Activated CD4-positive, alpha-beta memory T cell treated with anti-CD3 and anti-CD28 coated beads for 36 hours (primary cell): ENCODE results near the gene RBBP9. TPM values are rescaled to one million over a fixed set of nuclear protein-coding genes. Genes with fewer than 3 reads are reported as not detected.
"Not testable (repeated sequence)": the region's sequence is repeated elsewhere in the genome, so short reads cannot be mapped to it uniquely, and the experiment has no call there.

ENCODE experiments used
- CTCF ChIA-PET: fragments of 350-600 bp; sonication (Branson Sonifier 250); formaldehyde crosslinking; loops from one replicate; lab custom pipeline; 2021; ENCODE audit warnings: antibody characterized with exemption, inconsistent platforms; lab: Charles Lee
- POLR2A ChIA-PET: fragments of 350-600 bp; sonication (Branson Sonifier 250); formaldehyde crosslinking; loops from one replicate; lab custom pipeline; 2021; ENCODE audit warnings: antibody characterized with exemption; lab: Charles Lee
- DNase-seq: peaks from one replicate; pipeline ENCODE4 v3.0.0-alpha.2; 2020
- H3K27ac Mint-ChIP-seq: one replicate; pipeline ENCODE4 v1.8.0; 2021; ENCODE audit warnings: mixed read lengths
- H3K27me3 Mint-ChIP-seq: one replicate; pipeline ENCODE4 v1.8.0; 2021; ENCODE audit warnings: mixed read lengths
- H3K36me3 Mint-ChIP-seq: one replicate; pipeline ENCODE4 v1.8.0; 2021; ENCODE audit warnings: mixed read lengths
- H3K4me1 Mint-ChIP-seq: one replicate; pipeline ENCODE4 v1.8.0; 2021; ENCODE audit warnings: low read depth, mixed read lengths
- H3K4me3 Mint-ChIP-seq: one replicate; pipeline ENCODE4 v1.8.0; 2021; ENCODE audit warnings: mild to moderate bottlenecking, mixed read lengths
- H3K9me3 Mint-ChIP-seq: one replicate; pipeline ENCODE4 v1.8.0; 2021; ENCODE audit warnings: mixed read lengths
- intact Hi-C: fragments of 100-400 bp; cut with micrococcal nuclease; formaldehyde crosslinking; loops from one replicate; pipeline ENCODE4 v1.15.1; 2023
- total RNA-seq, 2 experiments: library from RNA; stranded (reverse); gene quantifications; one replicate each; pipeline ENCODE4 v1.2.3, GENCODE V29; 2021

The RBBP9 gene
- total RNA-seq, 2 experiments from 2014 or later: 15.9 to 17.7 TPM

DNA sequence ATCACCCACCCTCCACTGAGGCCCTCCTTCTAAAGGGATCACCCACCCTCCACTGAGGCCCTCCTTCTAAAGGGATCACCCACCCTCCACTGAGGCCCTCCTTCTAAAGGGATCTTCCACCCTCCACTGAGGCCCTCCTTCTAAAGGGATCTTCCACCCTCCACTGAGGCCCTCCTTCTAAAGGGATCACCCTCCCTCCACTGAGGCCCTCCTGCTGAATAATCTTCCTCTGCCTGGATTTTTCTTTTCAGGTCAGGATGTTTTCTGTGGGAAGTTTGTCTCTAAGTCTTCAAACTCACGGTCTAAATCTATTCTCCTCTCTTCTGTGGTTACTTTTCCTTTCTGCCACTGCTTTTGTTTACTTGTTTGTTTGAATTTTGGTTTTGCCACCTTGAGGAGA is 4.6 kb upstream of the RBBP9 start:
- H3K4me1 Mint-ChIP-seq, POLR2A ChIA-PET, H3K27me3 Mint-ChIP-seq, DNase-seq, H3K9me3 Mint-ChIP-seq, H3K36me3 Mint-ChIP-seq, H3K4me3 Mint-ChIP-seq, intact Hi-C loops, H3K27ac Mint-ChIP-seq: not testable (repeated sequence)
- CTCF ChIA-PET: interaction anchor here (0.7 kb wide), 1 partner anchor 85 kb away, joined by 3 read pairs; no protein-coding TSS in a partner anchor

DNA sequence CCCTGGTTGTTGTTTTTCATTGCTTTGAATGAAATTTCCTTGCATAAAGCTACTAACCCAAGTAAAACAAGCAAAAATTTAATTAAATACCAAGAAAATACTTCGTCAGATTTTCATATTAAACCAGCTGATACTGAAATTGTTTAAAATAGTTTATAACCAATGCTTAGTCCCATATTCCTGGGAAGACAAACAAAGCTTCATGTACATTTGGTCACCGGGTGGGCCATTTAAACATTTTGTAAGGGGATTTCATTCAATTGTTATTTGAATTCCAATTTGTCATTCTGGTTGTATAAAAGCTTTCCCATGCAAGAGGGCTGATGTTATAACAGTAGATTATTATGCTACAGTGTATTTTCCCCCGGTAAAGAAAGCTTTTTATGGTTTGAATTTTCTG is 578 bp upstream of the RBBP9 start:
- H3K4me3 Mint-ChIP-seq: peak overlapping the region; percentile 98
- intact Hi-C loops: loop anchor here (1.0 to 2.0 kb wide), 4 partner anchors 10 to 209 kb away; partner anchors contain the start of genes DZANK1, POLR3F, SEC23B and SMIM26
- H3K36me3 Mint-ChIP-seq: no peaks in the 10 kb centered on the region
- DNase-seq: no peak
- POLR2A ChIA-PET: interaction anchor here (0.6 to 3.0 kb wide), 4 partner anchors 9 to 31 kb away, joined by 3 to 57 read pairs (median 9); partner anchors contain the start of genes DZANK1, POLR3F and SEC23B
- peaks cover 9% of the 10 kb centered on the region for H3K4me1 Mint-ChIP-seq
- CTCF ChIA-PET: interaction anchor here (0.9 to 1.9 kb wide), 4 partner anchors 9 to 233 kb away, joined by 3 to 12 read pairs (median 6); partner anchors contain the start of genes DZANK1, POLR3F and SEC23B
- H3K9me3 Mint-ChIP-seq: no peaks in the 10 kb centered on the region
- H3K27ac Mint-ChIP-seq: peak overlapping the region; percentile 84
- no peaks in the 10 kb centered on the region for H3K27me3 Mint-ChIP-seq

DNA sequence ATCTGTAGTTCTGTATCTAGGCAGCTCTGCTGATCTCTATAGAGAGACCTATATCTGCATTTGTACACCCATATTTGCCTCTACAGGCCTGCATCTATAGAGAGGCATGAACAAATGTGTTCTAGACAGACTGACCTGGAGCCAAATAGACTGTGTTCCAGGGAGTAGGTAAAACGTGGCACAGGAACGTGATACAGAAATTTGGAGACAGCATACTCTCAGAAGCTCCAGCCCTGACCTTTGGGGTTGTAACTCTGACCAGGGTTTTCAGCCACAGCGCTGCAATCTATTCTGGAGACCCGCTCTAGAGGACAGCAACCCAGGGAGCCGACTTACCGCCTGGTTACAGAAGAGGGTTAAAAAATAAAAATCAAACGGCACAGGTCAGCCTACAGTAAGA is 983 bp downstream of the RBBP9 start:
- no peak overlapping the region for H3K27ac Mint-ChIP-seq
- CTCF ChIA-PET: interaction anchor here (1.6 to 1.9 kb wide), 2 partner anchors 11 to 29 kb away, joined by 9 to 12 read pairs; partner anchors contain the start of genes DZANK1, POLR3F and SEC23B
- H3K9me3 Mint-ChIP-seq: no peaks in the 10 kb centered on the region
- H3K4me1 Mint-ChIP-seq: peaks cover 9% of the 10 kb centered on the region
- no peaks in the 10 kb centered on the region for H3K27me3 Mint-ChIP-seq
- intact Hi-C loops: loop anchor here (2.0 kb wide), 1 partner anchor 207 kb away; the partner anchor contains the start of gene ZNF133
- H3K4me3 Mint-ChIP-seq: peak overlapping the region; percentile 98
- H3K36me3 Mint-ChIP-seq: peaks cover 5% of the 10 kb centered on the region
- POLR2A ChIA-PET: interaction anchor here (2.9 to 3.0 kb wide), 2 partner anchors 10 to 29 kb away, joined by 14 to 57 read pairs; partner anchors contain the start of genes DZANK1, POLR3F and SEC23B
- DNase-seq: no peak

DNA sequence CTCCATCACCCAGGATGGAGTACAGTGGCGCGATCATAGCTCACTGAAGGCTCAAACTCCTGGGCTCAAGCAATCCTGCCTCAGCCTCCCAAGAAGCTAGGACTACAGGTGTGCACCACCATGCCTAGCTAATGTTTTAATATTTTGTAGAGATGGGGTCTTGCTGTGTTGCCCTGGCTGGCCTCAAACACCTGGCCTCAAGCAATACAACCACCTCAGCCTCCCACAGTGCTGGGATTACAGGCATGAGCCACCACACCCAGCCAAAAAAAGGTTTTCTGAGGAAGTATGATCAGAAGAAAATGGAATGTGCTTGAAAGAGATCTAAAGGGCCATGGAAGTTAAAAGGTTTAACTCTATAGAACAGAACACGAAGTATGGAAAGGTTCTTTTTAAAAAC is 8.7 kb downstream of the RBBP9 start:
- ChIA-PET POLR2A (no interaction called here), CTCF (no interaction called here)
- Mint-ChIP-seq H3K27ac (no peak overlapping the region), H3K36me3 (peaks cover 29% of the 10 kb centered on the region), H3K4me3 (no peak overlapping the region), H3K27me3 (no peaks in the 10 kb centered on the region), H3K9me3 (no peaks in the 10 kb centered on the region), H3K4me1 (no peaks in the 10 kb centered on the region)
- DNase-seq: no peak
- intact Hi-C loops: no loop called here

DNA sequence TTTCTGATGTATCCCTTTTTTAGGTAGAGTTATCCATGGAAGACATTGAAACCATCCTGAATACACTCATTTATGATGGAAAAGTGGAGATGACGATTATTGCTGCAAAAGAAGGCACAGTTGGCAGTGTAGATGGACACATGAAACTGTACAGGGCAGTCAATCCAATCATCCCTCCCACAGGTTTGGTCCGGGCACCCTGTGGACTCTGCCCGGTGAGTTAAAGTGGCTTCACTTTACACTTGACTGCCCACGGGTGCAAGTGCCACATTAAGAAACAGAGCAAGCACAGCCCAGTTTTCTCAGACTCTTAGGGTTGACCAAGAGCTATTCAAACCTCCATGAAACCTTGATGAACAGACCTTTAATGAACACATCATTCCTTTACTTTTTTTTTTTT is 15.4 kb downstream of the RBBP9 start:
- CTCF ChIA-PET: no interaction called here

DNA sequence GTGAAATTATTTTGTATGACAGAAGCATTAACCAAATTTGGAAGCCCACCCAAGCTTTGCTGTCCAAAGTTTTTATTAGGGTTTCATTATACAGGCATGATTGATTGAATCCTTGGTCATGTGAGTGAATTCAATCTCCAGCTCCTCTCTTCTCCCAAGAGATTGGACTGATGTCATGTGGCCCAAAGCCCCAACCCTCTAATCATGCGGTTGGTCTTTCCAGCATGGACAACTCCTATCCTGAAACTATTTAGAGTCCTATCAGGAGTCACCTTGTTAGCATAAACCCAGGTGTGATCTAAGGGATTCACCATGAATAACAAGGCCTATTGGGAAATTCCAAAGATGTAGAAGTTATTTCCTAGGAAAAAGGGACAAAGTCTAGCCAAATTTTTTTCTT is 19.2 kb downstream of the RBBP9 start:
- no peaks in the 10 kb centered on the region for H3K27me3 Mint-ChIP-seq
- H3K9me3 Mint-ChIP-seq: no peaks in the 10 kb centered on the region
- intact Hi-C loops: no loop called here
- CTCF ChIA-PET: interaction anchor here (1.0 kb wide), 1 partner anchor 10 kb away, joined by 3 read pairs; no protein-coding TSS in a partner anchor
- no peak overlapping the region for H3K4me3 Mint-ChIP-seq
- peaks cover 35% of the 10 kb centered on the region for H3K36me3 Mint-ChIP-seq
- POLR2A ChIA-PET: no interaction called here
- DNase-seq: no peak
- no peak overlapping the region for H3K27ac Mint-ChIP-seq
- H3K4me1 Mint-ChIP-seq: no peaks in the 10 kb centered on the region

More for the DNA sequence above, 15.4 kb downstream of the RBBP9 start:
- POLR2A ChIA-PET: no interaction called here
- intact Hi-C loops: no loop called here
- no peak for DNase-seq
- no peak overlapping the region for H3K4me3 Mint-ChIP-seq
- H3K9me3 Mint-ChIP-seq: no peaks in the 10 kb centered on the region
- peaks cover 32% of the 10 kb centered on the region for H3K36me3 Mint-ChIP-seq
- no peak overlapping the region for H3K27ac Mint-ChIP-seq
- H3K4me1 Mint-ChIP-seq: no peaks in the 10 kb centered on the region
- no peaks in the 10 kb centered on the region for H3K27me3 Mint-ChIP-seq

DNA sequence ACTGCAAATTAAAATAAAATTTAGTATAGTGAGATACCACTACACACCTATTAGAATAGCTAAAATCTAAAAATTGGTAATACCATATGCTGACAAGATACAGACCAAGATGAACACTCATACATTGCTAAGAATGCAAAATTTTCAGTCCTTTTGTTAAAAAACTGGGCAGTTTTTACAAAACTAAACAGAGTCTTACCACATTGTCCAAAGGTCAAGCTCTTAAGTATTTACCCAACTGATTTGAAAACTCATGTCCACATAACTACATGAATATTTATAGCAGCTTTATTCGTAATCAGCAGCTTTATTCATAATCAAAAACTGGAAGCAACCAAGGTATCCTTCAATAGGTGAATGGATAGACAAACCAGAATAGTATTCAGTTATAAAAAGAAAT is 19.8 kb downstream of the RBBP9 start:
- H3K4me3 Mint-ChIP-seq: no peak overlapping the region
- intact Hi-C loops: no loop called here
- peaks cover 30% of the 10 kb centered on the region for H3K36me3 Mint-ChIP-seq
- ChIA-PET CTCF (interaction anchor here (1.0 kb wide), 1 partner anchor 10 kb away, joined by 3 read pairs; no protein-coding TSS in a partner anchor), POLR2A (no interaction called here)
- H3K27ac Mint-ChIP-seq: no peak overlapping the region
- no peak for DNase-seq
- no peaks in the 10 kb centered on the region for H3K27me3 Mint-ChIP-seq
- no peaks in the 10 kb centered on the region for H3K9me3 Mint-ChIP-seq
- no peaks in the 10 kb centered on the region for H3K4me1 Mint-ChIP-seq

DNA sequence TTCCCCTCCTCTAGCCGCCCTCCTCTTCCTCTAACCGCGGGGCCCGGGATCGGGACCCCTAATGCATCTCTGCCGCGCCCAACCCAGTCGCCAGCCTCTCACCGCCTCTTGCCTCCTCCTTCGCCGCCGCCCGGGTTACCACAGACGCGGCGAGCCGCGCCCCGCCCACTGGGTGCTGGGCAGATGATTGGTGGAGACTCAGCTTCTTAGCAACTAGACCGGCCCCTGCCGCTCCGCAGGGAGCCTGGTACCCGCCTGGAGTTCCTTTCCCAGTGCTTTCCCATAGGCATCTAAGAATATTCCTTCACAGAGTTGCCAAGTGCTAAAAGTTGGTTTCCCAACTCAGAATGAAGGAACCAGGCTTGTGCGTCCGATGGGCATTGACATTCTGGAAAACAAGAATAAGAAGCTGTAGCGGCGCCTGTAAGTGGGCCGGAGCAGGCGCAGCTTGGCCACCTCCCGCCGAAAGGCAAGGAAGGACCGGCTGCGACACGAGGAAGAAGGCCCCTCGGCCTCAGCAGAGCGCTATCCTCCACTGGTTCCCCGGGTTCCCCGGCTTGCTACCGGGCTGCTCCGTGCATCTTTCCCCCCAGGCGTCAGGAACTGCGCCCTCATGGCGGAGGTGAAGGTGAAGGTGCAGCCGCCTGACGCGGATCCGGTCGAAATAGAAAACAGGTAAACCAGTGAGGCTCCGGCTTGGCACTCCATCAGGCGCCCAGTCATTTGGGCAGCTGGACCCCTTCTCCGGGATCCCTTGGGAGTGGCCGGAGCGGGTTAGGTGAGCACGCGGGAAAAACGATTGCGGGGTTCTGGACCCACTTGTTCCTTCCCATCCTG is 29.9 kb downstream of the RBBP9 start, which contains the start of the genes DZANK1 and POLR3F:
DZANK1 (minus strand) TSS at position 137 of the 837 bp plus-strand sequence. CDS start 1,672 bp downstream, outside the sequence.
POLR3F (plus strand) TSS at position 497 of the 837 bp plus-strand sequence; CDS start at position 614, 117 bp downstream.
- peaks cover 4% of the 10 kb centered on the region for H3K36me3 Mint-ChIP-seq
- H3K4me3 Mint-ChIP-seq: peak within 1 kb of the TSS; percentile 95
- ChIA-PET CTCF (interaction anchor here (0.5 to 2.0 kb wide), 5 partner anchors 10 to 43 kb away, joined by 3 to 9 read pairs (median 3); partner anchors contain the start of genes RBBP9 and SEC23B), POLR2A (interaction anchor here (0.7 to 2.5 kb wide), 8 partner anchors 9 to 964 kb away, joined by 3 to 21 read pairs (median 4); partner anchors contain the start of genes KAT14, PET117, RBBP9 and SEC23B)
- peaks cover 23% of the 10 kb centered on the region for H3K4me1 Mint-ChIP-seq
- H3K27ac Mint-ChIP-seq: peak within 1 kb of the TSS; percentile 87
- intact Hi-C loops: loop anchor here (1.0 to 10.0 kb wide), 8 partner anchors 30 to 1892 kb away; partner anchors contain the start of genes DTD1, KAT14, KIF16B and MGME1
- no peaks in the 10 kb centered on the region for H3K27me3 Mint-ChIP-seq
- no peaks in the 10 kb centered on the region for H3K9me3 Mint-ChIP-seq
- peak; percentile 96 for DNase-seq

DNA sequence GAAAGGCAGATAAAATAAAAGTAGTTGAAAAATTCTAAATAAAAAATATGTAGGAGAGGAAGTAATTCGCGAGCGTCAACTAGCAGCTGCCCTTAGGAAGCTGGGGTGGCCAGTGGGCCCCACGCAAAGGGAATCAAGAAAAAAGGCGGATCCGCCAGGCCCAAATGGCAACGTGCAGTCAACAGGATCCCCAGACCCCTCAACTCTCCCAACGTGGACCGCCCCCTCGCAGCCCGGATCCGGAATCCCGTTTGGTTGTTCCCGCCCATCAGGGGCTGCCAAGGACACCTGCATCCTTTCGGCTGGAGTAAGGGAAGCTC is 30.5 kb downstream of the RBBP9 start:
- intact Hi-C loops: loop anchor here (2.0 to 10.0 kb wide), 3 partner anchors 329 to 1892 kb away; partner anchors contain the start of genes KAT14, KIF16B, MGME1 and PET117
- Mint-ChIP-seq H3K9me3 (no peaks in the 10 kb centered on the region), H3K4me3 (peak overlapping the region; percentile 95), H3K4me1 (peaks cover 23% of the 10 kb centered on the region), H3K36me3 (peaks cover 4% of the 10 kb centered on the region), H3K27ac (peak overlapping the region; percentile 87), H3K27me3 (no peaks in the 10 kb centered on the region)
- no peak for DNase-seq
- POLR2A ChIA-PET: interaction anchor here (0.7 to 2.5 kb wide), 5 partner anchors 11 to 964 kb away, joined by 3 to 21 read pairs (median 3); partner anchors contain the start of genes RBBP9 and SEC23B
- CTCF ChIA-PET: interaction anchor here (0.5 to 2.0 kb wide), 4 partner anchors 30 to 43 kb away, joined by 3 to 9 read pairs (median 6); partner anchors contain the start of genes RBBP9 and SEC23B

DNA sequence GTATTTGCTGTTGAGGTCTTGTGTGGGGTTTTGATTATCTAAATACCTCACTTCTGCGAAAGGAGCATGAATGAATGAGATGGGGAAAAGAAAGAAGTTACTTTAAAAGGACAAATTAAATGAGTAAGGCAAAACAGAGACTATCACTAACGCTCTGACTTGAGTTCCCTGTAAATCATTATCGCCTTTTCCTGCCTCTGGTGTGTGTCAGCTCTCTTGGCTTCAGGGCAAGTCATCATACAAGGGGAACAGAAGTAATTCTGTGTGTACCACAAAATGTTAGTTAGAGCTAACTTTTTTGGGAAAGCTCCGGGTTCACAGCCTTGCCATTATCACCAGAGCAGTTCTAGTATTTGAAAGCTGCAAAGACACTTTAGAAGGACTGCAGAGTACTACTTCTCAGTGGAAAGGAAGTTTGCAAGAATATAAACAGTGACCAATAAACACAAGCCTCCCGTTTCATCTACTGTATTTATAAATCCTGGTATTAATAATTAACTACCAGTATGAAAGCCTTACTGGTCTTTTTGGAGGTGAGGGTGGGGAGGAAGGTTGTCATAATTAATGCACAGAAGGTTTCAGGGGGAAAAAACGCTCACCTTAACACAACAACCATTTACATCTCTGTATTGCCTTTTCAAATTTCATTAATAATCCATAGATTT is 31.4 kb downstream of the RBBP9 start:
- Mint-ChIP-seq H3K27me3 (no peaks in the 10 kb centered on the region), H3K9me3 (no peaks in the 10 kb centered on the region), H3K4me1 (peaks cover 23% of the 10 kb centered on the region), H3K36me3 (peaks cover 4% of the 10 kb centered on the region), H3K27ac (no peak overlapping the region), H3K4me3 (peak overlapping the region; percentile 49)
- ChIA-PET POLR2A (interaction anchor here (2.5 kb wide), 1 partner anchor 31 kb away, joined by 14 read pairs; the partner anchor contains the start of gene RBBP9), CTCF (interaction anchor here (2.0 kb wide), 1 partner anchor 31 kb away, joined by 9 read pairs; the partner anchor contains the start of gene RBBP9)
- intact Hi-C loops: loop anchor here (2.0 to 10.0 kb wide), 3 partner anchors 328 to 1891 kb away; partner anchors contain the start of genes KAT14, KIF16B, MGME1 and PET117
- DNase-seq: no peak

DNA sequence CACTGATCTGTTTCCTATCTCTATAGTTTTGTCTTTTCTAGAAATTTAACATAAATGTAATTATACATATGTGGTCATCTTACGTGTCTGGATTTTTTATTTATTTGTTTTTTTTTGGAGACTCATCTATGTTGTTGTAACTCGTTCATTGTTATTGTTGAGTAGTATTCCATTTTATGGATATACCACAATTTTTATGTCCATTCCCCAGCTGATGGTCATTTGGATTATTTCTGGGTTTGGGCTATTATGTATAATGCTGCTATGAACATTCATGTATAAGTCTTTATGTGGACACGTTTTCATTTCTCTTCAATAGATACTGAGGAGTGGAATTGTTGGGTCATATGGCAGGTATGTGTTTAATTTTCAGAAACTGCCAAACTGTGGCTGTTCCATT is 40.4 kb downstream of the RBBP9 start:
- ChIA-PET POLR2A (interaction anchor here (1.7 kb wide), 1 partner anchor 10 kb away, joined by 3 read pairs; the partner anchor contains the start of genes DZANK1 and POLR3F), CTCF (no interaction called here)
- Mint-ChIP-seq H3K27me3 (no peaks in the 10 kb centered on the region), H3K9me3 (no peaks in the 10 kb centered on the region), H3K36me3 (no peaks in the 10 kb centered on the region), H3K27ac (no peak overlapping the region), H3K4me3 (no peak overlapping the region), H3K4me1 (no peaks in the 10 kb centered on the region)
- intact Hi-C loops: no loop called here
- no peak for DNase-seq
